Measurements from ENCODE around the gene MTURN. TPM values are rescaled to one million over a fixed set of nuclear protein-coding genes. Genes with fewer than 3 reads are reported as not detected.

MTURN gene
- total RNA-seq, 1 experiment from 2014 or later, result 5.4 TPM

DNA sequence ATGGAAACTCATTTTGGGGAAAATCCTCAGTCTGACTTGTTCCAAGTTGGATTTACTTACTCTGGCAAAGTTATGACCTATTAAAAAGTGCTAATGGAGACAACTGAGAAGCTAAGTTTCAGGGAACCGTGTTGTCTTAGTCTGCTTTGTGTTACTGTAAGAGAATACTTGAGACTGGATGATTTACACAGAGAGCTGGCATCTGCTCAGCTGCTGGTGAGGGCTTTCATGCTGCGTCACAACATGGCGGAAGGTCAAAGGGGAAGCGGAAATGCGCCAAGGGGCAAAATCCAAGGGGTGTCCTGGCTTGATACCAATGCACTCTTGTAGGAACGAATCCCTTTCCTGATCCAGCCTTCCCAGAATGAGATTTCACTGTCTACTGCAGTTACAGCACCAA lies 46.4 kb downstream of the MTURN start:
- Histone ChIP-seq H3K9ac (ENCODE audit: low read length) (no peak overlapping the region), H3F3A (ENCODE audit: low read length, unreplicated experiment) (no peaks in the 10 kb centered on the region), H3K9me3 (ENCODE audit: low read length) (no peaks in the 10 kb centered on the region), H2AFZ (ENCODE audit: low read length) (no peak overlapping the region), H4K20me1 (ENCODE audit: low read length) (no peaks in the 10 kb centered on the region), H3K4me2 (ENCODE audit: low read length) (no peak overlapping the region), H3K27ac (ENCODE audit: low read length) (no peak overlapping the region), H3K4me3 (ENCODE audit: low read length) (no peak overlapping the region), H3K9me2 (replicated peaks; ENCODE audit: low read length) (no peaks in the 10 kb centered on the region), H3K4me1 (ENCODE audit: insufficient read depth, low read length) (peaks cover 11% of the 10 kb centered on the region; the same call in 1 of the 2 replicates), H3K27me3 (ENCODE audit: low read length) (no peaks in the 10 kb centered on the region), H3K36me3 (ENCODE audit: low read depth, low read length) (no peaks in the 10 kb centered on the region), H3K79me2 (ENCODE audit: low read length) (no peaks in the 10 kb centered on the region)
- no peak for ATAC-seq
- TF ChIP-seq, protein P1, sequence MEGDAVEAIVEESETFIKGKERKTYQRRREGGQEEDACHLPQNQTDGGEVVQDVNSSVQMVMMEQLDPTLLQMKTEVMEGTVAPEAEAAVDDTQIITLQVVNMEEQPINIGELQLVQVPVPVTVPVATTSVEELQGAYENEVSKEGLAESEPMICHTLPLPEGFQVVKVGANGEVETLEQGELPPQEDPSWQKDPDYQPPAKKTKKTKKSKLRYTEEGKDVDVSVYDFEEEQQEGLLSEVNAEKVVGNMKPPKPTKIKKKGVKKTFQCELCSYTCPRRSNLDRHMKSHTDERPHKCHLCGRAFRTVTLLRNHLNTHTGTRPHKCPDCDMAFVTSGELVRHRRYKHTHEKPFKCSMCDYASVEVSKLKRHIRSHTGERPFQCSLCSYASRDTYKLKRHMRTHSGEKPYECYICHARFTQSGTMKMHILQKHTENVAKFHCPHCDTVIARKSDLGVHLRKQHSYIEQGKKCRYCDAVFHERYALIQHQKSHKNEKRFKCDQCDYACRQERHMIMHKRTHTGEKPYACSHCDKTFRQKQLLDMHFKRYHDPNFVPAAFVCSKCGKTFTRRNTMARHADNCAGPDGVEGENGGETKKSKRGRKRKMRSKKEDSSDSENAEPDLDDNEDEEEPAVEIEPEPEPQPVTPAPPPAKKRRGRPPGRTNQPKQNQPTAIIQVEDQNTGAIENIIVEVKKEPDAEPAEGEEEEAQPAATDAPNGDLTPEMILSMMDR (conservative IDR thresholded peaks at IDR 0.05; ENCODE audit: low read depth, low read length), result no peak
- no peak for TF ChIP-seq EZH2phosphoT487 (IDR thresholded peaks at IDR 0.05; ENCODE audit: borderline replicate concordance, low read length)
- TF ChIP-seq EZH2 (IDR thresholded peaks at IDR 0.05; ENCODE audit: low read length, unreplicated experiment), result no peak
- intact Hi-C loops (cut with micrococcal nuclease), result no loop called here
- POLR2A ChIA-PET (ENCODE audit: unreplicated experiment), result no interaction called here
- no peak for DNase-seq
- CTCF ChIA-PET, result no interaction called here
- no TSS peak for BruUV-seq (replicated peaks)

DNA sequence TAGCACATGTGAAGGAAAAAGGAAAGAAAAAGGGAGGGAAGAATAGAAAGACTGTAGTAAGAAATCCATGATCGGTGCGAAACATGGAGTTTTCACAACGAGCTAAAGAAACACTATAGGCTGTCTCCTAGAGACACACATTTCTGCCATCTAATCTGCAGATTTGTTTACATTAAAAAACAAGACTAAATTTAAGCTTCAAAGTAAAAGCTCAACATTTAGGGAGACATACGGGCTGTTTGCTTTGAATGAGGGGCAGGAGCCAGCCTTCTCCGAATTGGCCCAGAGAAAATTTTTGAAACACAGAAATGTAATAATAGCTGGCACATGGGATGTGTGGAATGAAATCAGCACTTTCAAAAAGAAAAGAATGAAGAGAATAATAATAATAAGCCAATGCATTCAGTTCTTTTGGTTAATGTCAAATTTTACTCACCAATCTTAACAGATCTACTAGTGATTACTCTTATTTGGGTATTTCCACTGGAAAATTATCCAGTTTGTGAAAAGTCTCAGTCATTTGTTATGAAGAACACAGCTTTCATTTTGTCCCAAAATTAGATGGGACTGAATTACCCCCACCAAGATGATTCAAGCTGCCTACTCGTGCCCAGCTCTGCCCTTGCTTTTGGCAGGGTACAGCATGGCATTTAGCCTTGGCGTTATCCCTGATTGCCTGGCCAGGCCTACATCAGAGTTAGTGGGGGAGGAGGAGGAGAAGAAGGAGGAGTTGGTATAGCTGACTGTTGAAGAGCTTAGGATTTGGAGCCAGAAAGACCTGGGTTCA lies 47.1 kb downstream of the MTURN start:
- DNase-seq (no peak), ATAC-seq (no peak)
- TF ChIP-seq EZH2phosphoT487 (IDR thresholded peaks at IDR 0.05; ENCODE audit: borderline replicate concordance, low read length), result no peak
- TF ChIP-seq, protein P1 (conservative IDR thresholded peaks at IDR 0.05; ENCODE audit: low read depth, low read length), result no peak
- no peak for TF ChIP-seq EZH2 (IDR thresholded peaks at IDR 0.05; ENCODE audit: low read length, unreplicated experiment)
- Histone ChIP-seq H3K4me3 (ENCODE audit: low read length) (no peak overlapping the region), H4K20me1 (ENCODE audit: low read length) (no peaks in the 10 kb centered on the region), H3K9me2 (replicated peaks; ENCODE audit: low read length) (no peaks in the 10 kb centered on the region), H3K4me1 (ENCODE audit: insufficient read depth, low read length) (peaks cover 11% of the 10 kb centered on the region; the same call in 1 of the 2 replicates), H3K79me2 (ENCODE audit: low read length) (no peaks in the 10 kb centered on the region), H3K27me3 (ENCODE audit: low read length) (no peaks in the 10 kb centered on the region), H2AFZ (ENCODE audit: low read length) (no peak overlapping the region), H3F3A (ENCODE audit: low read length, unreplicated experiment) (no peaks in the 10 kb centered on the region), H3K36me3 (ENCODE audit: low read depth, low read length) (no peaks in the 10 kb centered on the region), H3K9ac (ENCODE audit: low read length) (no peak overlapping the region), H3K27ac (ENCODE audit: low read length) (no peak overlapping the region), H3K9me3 (ENCODE audit: low read length) (no peaks in the 10 kb centered on the region), H3K4me2 (ENCODE audit: low read length) (no peak overlapping the region)
- no TSS peak for BruUV-seq (replicated peaks)
- POLR2A ChIA-PET (ENCODE audit: unreplicated experiment), result no interaction called here
- CTCF ChIA-PET, result no interaction called here
- intact Hi-C loops (cut with micrococcal nuclease), result no loop called here

DNA sequence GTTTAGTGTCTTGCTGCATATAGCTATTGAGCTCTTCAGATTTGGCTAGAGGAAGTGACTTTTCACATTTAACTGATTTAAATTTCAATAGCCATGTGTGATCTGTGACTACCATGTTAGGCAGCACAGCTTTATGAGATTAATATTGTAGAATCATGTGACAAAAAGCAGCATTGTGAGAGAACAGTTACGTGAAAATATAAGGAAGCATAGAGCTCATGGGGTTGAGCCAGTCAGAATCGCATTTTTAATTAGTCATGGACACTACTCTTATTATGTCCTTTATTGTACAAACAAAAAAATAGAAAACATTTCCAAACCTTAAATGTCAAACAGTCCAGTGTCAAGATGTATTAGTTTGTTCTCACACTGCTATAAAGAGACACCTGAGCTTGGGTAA lies 48.0 kb downstream of the MTURN start:
- intact Hi-C loops (cut with micrococcal nuclease), result no loop called here
- H3K4me2 ChIP-seq (ENCODE audit: low read length), result no peak overlapping the region
- H3K27ac ChIP-seq (ENCODE audit: low read length), result no peak overlapping the region
- ChIA-PET POLR2A (ENCODE audit: unreplicated experiment) (no interaction called here), CTCF (no interaction called here)
- no TSS peak for BruUV-seq (replicated peaks)
- no peak overlapping the region for H2AFZ ChIP-seq (ENCODE audit: low read length)
- TF ChIP-seq EZH2phosphoT487 (IDR thresholded peaks at IDR 0.05; ENCODE audit: borderline replicate concordance, low read length) (no peak), EZH2 (IDR thresholded peaks at IDR 0.05; ENCODE audit: low read length, unreplicated experiment) (no peak)
- TF ChIP-seq, protein P1 (conservative IDR thresholded peaks at IDR 0.05; ENCODE audit: low read depth, low read length), result no peak
- no peak overlapping the region for H3K9ac ChIP-seq (ENCODE audit: low read length)
- H3F3A ChIP-seq (ENCODE audit: low read length, unreplicated experiment), result no peaks in the 10 kb centered on the region
- no peaks in the 10 kb centered on the region for H3K9me3 ChIP-seq (ENCODE audit: low read length)
- no peaks in the 10 kb centered on the region for H3K36me3 ChIP-seq (ENCODE audit: low read depth, low read length)
- no peaks in the 10 kb centered on the region for H3K27me3 ChIP-seq (ENCODE audit: low read length)
- no peak for ATAC-seq
- H4K20me1 ChIP-seq (ENCODE audit: low read length), result no peaks in the 10 kb centered on the region
- DNase-seq, result no peak
- H3K4me1 ChIP-seq (ENCODE audit: insufficient read depth, low read length), result peaks cover 11% of the 10 kb centered on the region; the same call in 1 of the 2 replicates
- no peaks in the 10 kb centered on the region for H3K79me2 ChIP-seq (ENCODE audit: low read length)
- no peaks in the 10 kb centered on the region for H3K9me2 ChIP-seq (replicated peaks; ENCODE audit: low read length)
- no peak overlapping the region for H3K4me3 ChIP-seq (ENCODE audit: low read length)

All from PC-3 (cell line).